ENCODE data around the gene RESP18.

The RESP18 gene

DNA sequence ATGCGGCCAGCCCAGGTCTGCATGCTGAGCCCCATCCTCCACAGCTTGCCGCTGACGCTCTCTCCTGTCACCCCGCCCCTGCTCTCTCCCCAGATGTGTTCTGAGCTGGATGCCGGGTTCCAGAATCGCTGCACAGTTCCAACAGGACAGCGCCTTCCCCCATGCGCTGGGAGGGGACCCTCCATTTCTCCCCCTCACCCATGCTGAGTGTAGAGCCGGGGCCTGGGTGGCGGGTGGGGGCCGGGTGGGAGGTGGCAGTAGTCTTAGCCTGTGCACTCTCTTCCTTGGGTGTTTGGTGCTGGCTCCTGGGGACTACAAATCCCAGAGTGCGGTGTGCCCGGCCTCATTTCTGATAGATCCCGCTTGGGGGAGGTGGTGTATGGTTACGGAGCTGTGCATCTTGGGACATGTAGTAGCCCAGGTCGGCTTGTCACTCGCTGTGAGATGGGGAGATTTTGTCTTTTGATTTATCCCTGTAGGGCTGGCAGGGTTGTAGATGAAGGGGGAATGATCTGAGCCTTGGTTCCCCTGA is 46.6 kb downstream of the RESP18 start:
- no peaks in the 10 kb centered on the region for H3K36me3 ChIP-seq (replicated peaks; ENCODE audit: insufficient read depth, low read length)
- no peaks in the 10 kb centered on the region for H3K79me2 ChIP-seq (ENCODE audit: low read length)
- no peak overlapping the region for H3K27ac ChIP-seq (ENCODE audit: low read length)
- no peak for DNase-seq
- H3K9me2 ChIP-seq (replicated peaks; ENCODE audit: insufficient read depth, low read length): no peaks in the 10 kb centered on the region
- H3K4me1 ChIP-seq (ENCODE audit: low read length): no peaks in the 10 kb centered on the region
- 0 out of 2 replicates have a peak, but pooled peaks cover 8% of the 10 kb centered on the region for H3K27me3 ChIP-seq (replicated peaks; ENCODE audit: insufficient read depth, low read length)
- H3K9ac ChIP-seq (ENCODE audit: low read length): no peak overlapping the region
- H3K4me3 ChIP-seq (ENCODE audit: low read length): no peak overlapping the region
- H3K4me2 ChIP-seq (ENCODE audit: low read depth, low read length): no peak overlapping the region
- H3K9me3 ChIP-seq (replicated peaks; ENCODE audit: insufficient read depth, low read length): no peaks in the 10 kb centered on the region
- no peak overlapping the region for H2AFZ ChIP-seq (ENCODE audit: low read length)
- H4K20me1 ChIP-seq (ENCODE audit: insufficient read depth, low read length): no peaks in the 10 kb centered on the region
- H3F3A ChIP-seq (ENCODE audit: insufficient read depth, low read length): no peaks in the 10 kb centered on the region
- no peak for TF ChIP-seq EZH2 (optimal IDR thresholded peaks at IDR 0.05; ENCODE audit: low read depth, low read length)
- TF ChIP-seq, protein P1, sequence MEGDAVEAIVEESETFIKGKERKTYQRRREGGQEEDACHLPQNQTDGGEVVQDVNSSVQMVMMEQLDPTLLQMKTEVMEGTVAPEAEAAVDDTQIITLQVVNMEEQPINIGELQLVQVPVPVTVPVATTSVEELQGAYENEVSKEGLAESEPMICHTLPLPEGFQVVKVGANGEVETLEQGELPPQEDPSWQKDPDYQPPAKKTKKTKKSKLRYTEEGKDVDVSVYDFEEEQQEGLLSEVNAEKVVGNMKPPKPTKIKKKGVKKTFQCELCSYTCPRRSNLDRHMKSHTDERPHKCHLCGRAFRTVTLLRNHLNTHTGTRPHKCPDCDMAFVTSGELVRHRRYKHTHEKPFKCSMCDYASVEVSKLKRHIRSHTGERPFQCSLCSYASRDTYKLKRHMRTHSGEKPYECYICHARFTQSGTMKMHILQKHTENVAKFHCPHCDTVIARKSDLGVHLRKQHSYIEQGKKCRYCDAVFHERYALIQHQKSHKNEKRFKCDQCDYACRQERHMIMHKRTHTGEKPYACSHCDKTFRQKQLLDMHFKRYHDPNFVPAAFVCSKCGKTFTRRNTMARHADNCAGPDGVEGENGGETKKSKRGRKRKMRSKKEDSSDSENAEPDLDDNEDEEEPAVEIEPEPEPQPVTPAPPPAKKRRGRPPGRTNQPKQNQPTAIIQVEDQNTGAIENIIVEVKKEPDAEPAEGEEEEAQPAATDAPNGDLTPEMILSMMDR (IDR thresholded peaks at IDR 0.05; ENCODE audit: low read length): no peak
- TF ChIP-seq EZH2phosphoT487 (IDR thresholded peaks at IDR 0.05; ENCODE audit: low read length): no peak

DNA sequence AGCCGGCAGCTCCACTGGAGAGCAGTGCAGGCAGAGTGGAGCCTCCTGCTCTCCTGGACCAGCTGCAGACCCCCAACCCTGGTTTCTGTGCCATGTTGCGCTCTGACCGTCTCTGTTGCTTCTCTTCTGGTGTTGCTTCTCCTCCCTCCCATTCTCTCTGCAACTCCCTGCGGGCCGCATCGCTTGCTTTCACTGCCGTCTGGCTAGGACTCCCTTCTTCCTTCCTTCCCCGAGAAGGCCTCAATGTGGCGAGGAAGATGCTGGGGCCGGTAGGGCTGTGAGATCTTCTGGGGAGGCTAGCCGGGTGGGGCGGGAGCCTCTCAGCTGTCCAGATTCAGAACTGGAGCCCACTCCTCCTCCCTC is 47.2 kb downstream of the RESP18 start:
- Histone ChIP-seq H3K4me2 (ENCODE audit: low read depth, low read length) (no peak overlapping the region), H4K20me1 (ENCODE audit: insufficient read depth, low read length) (no peaks in the 10 kb centered on the region)

DNA sequence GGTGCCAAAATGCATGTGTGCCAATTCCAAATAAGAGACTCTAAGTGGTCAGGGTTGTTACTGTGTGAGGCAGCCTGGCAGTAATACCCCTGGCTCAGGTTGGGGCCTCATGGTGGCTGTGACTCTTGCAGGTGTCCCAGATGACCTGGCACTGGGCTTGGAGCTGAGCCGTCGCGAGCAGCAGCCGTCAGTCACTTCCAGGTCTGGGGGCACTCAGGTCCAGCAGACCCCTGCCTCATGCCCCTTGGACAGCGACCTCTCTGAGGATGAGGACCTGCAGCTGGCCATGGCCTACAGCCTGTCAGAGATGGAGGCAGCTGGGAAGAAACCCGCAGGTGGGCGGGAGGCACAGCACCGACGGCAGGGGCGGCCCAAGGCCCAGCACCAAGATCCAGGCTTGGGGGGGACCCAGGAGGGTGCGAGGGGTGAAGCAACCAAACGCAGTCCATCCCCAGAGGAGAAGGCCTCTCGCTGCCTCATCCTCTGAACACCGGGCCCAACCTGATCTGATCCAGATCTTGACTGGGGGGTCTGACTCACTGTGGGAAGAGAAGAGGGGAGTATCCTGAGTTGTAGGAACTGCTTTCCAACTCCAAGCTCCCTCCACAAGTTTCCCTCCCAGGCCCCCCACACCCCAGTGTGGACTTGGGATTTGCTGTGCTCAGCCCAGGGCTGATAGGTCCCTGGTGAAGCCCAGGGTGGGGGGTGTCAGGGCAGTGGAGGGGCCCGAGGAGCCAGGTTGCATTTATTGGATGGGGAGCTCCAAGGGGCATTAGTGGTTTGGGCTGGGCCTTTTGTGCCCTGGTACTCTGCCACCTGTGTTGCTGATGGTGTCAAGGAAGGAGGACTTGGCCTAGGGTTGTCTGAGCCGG is 47.8 kb downstream of the RESP18 start:
- Histone ChIP-seq H3K4me2 (ENCODE audit: low read depth, low read length) (no peak overlapping the region), H3K9me3 (replicated peaks; ENCODE audit: insufficient read depth, low read length) (no peaks in the 10 kb centered on the region), H3K27me3 (replicated peaks; ENCODE audit: insufficient read depth, low read length) (0 out of 2 replicates have a peak, but pooled peaks cover 4% of the 10 kb centered on the region), H3K9ac (ENCODE audit: low read length) (no peak overlapping the region), H3F3A (ENCODE audit: insufficient read depth, low read length) (0 out of 2 replicates have a peak, but pooled peaks cover 5% of the 10 kb centered on the region), H3K36me3 (replicated peaks; ENCODE audit: insufficient read depth, low read length) (no peaks in the 10 kb centered on the region), H3K79me2 (ENCODE audit: low read length) (peaks cover 10% of the 10 kb centered on the region), H4K20me1 (ENCODE audit: insufficient read depth, low read length) (no peaks in the 10 kb centered on the region), H2AFZ (ENCODE audit: low read length) (no peak overlapping the region), H3K4me1 (ENCODE audit: low read length) (peaks cover 5% of the 10 kb centered on the region), H3K27ac (ENCODE audit: low read length) (no peak overlapping the region), H3K9me2 (replicated peaks; ENCODE audit: insufficient read depth, low read length) (no peaks in the 10 kb centered on the region), H3K4me3 (ENCODE audit: low read length) (no peak overlapping the region)
- DNase-seq: no peak
- TF ChIP-seq EZH2phosphoT487 (IDR thresholded peaks at IDR 0.05; ENCODE audit: low read length): no peak
- TF ChIP-seq, protein P1 (IDR thresholded peaks at IDR 0.05; ENCODE audit: low read length): no peak
- TF ChIP-seq EZH2 (optimal IDR thresholded peaks at IDR 0.05; ENCODE audit: low read depth, low read length): no peak

More for the DNA sequence above, 47.2 kb downstream of the RESP18 start:
- Histone ChIP-seq H3K79me2 (ENCODE audit: low read length) (peaks cover 4% of the 10 kb centered on the region), H3K4me3 (ENCODE audit: low read length) (no peak overlapping the region), H3K4me1 (ENCODE audit: low read length) (peaks cover under 1% of the 10 kb centered on the region), H3K36me3 (replicated peaks; ENCODE audit: insufficient read depth, low read length) (no peaks in the 10 kb centered on the region), H2AFZ (ENCODE audit: low read length) (no peak overlapping the region), H3K9me2 (replicated peaks; ENCODE audit: insufficient read depth, low read length) (no peaks in the 10 kb centered on the region), H3K27me3 (replicated peaks; ENCODE audit: insufficient read depth, low read length) (0 out of 2 replicates have a peak, but pooled peaks cover 8% of the 10 kb centered on the region), H3K9me3 (replicated peaks; ENCODE audit: insufficient read depth, low read length) (no peaks in the 10 kb centered on the region), H3F3A (ENCODE audit: insufficient read depth, low read length) (no peaks in the 10 kb centered on the region), H3K9ac (ENCODE audit: low read length) (no peak overlapping the region), H3K27ac (ENCODE audit: low read length) (no peak overlapping the region)
- no peak for TF ChIP-seq EZH2phosphoT487 (IDR thresholded peaks at IDR 0.05; ENCODE audit: low read length)
- TF ChIP-seq, protein P1 (IDR thresholded peaks at IDR 0.05; ENCODE audit: low read length): no peak
- no peak for TF ChIP-seq EZH2 (optimal IDR thresholded peaks at IDR 0.05; ENCODE audit: low read depth, low read length)
- no peak for DNase-seq

Data from MM.1S (cell line).